Fibroblast of skin of scalp (primary cell): Measurements from ENCODE around the gene HSDL2.
"Not testable (repeated sequence)": the region's sequence is repeated elsewhere in the genome, so short reads cannot be mapped to it uniquely, and the experiment has no call there.

Source experiments
- DNase-seq: peaks from one replicate; pipeline ENCODE4 v3.0.0-alpha.2; 2013

The HSDL2 gene

DNA sequence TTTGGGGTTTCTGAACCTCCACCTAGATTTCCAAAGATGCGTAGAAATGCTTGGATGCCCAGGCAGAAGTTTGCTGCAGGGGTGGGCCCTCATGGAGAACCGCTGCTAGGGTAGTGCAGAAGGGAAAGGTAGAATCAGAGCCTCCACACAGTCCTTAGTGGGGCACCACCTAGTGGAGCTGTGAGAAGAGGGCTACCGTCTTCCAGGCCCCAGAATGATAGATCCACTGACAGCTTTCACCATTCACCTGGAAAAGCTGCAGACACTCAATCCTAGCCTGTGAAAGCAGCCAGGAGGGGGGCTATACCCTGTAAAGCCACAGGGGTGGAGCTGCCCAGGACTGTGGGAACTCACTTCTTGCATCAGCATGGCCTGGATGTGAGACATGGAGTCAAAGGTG lies 13.3 kb upstream of the HSDL2 start:
- DNase-seq, result no peak

GRCh38 chr9:112367465-112367864 lies 12.4 kb upstream of the HSDL2 start:
- DNase-seq, result no peak

DNA sequence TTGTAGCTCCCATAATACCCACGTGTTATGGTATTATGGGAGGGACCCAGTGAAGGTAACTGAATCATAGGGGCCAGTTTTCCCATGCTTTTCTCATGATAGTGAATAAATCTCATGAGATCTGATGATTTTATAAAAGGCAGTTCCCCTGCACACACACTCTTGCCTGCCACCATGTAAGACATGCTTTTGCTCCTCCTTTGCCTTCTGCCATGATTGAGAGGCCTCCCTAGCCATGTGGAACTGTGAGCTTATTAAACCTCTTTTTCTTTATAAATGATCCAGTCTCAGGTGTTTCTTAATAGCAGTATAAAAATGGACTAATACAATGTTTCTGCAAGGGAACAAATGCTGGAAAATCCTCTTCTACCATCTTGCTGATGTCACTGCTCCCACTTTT lies 10.1 kb upstream of the HSDL2 start:
- no peak for DNase-seq

DNA sequence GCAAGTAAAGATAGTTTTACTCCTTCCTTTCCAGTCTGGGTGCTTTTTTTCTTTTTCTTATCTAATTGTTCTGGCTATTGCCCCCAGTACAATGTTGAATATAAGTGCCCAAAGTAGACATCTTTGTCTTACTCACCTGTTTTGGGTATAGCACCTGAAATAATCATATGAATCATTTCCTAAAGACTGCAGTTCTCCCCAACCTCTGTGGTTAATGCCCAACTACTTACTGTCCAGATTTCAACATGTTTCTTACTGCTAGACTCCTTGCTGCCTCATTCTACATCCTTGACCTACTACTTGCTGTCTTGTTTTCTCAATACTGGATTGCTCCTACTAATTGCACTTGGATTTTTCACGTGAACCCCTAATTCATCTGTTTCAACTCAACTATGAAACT lies 8.8 kb upstream of the HSDL2 start:
- DNase-seq, result no peak

- DNase-seq, result not testable (repeated sequence)
These were observed 6.2 kb upstream of the HSDL2 start for GRCh38 chr9:112373666-112374065.

GRCh38 chr9:112374232-112374631 lies 5.7 kb upstream of the HSDL2 start:
- DNase-seq, result not testable (repeated sequence)

- no peak for DNase-seq
These were observed 4.5 kb upstream of the HSDL2 start for GRCh38 chr9:112375361-112375760.

- no peak for DNase-seq
These were observed 2.8 kb upstream of the HSDL2 start for GRCh38 chr9:112377087-112377486.

- no peak for DNase-seq
These were observed 2.1 kb upstream of the HSDL2 start for GRCh38 chr9:112377684-112378327.

DNA sequence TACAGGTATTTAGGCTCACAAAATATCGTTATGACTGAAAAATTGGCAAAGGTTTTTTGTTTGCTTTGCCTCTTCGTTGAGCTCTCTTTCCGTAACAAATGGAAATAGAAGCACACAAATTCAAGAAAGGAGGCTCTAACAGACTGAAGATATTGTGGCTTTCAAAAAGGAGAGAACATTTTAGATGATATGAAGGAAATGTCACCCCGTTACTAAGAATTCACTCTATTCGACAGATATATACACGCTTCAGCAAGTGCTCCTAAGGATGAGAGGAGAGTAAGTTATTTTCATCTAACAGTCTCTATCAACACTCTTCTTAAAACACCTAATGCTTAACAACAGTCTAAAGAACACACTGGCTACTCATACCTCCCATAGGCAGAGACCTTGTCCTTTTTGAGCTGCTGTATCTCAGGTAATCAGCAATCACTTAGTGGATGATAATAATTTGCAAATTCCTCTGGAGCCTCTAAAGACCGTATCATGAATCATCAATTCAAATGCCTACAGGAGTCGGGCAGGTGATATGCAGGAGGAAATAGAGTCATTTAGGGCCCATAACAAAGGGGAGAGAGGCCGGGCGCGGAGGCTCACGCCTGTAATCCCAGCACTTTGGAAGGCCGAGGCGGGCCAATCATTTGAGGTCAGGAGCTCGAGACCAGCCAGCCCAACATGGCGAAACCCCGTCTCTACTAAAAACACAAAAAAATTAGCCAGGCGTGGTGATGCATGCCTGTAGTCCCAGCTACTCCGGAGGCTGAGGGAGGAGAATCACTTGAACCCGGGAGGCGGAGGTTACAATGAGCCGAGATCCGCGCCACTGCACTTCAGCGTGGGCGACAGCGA lies 1.4 kb upstream of the HSDL2 start:
- DNase-seq, result no peak

DNA sequence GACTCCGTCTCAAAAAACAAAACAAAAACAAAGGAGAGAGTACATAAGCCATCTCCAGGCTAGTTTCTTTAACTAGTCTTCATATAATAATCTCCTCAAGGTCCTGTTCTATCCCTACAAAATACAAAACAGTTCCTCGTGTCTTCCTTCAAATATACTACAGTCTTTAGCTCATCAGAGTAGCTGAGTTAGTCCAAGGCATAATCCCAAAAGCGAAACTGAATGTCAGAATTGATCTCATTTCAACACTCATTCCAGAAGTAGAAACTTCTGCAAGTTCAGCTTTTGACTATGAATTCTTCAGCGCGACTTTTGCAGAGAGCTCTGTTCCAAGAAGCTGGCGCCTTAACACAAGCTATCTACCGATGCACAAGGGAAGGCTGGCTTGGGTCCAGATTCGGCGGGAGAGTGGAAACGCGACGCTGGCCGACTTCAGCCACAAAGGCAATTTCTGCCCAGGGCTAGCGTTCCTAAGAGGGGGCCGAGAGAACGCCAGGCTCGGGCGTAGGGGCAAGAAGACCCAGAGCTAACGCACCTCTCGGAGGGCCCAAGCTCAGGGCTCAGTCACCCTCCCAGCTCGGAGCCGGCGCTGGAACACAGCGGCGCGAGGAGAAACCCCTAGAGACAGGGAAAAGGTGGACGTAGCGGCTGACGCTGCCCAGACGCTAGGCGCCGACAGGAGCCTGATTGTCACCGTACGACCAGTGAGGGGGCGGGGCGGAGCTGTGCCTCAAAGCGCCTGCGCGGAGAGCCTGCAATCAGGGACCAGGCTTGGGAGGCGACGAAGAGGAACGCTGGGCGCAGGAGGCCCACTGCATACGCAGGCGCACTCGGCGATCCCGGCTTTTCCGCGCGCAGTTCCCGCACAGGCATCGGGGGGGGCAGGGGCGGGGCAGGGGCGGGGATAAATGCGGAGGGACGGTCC lies 469 bp upstream of the HSDL2 start:
- DNase-seq, result peak; percentile 98

DNA sequence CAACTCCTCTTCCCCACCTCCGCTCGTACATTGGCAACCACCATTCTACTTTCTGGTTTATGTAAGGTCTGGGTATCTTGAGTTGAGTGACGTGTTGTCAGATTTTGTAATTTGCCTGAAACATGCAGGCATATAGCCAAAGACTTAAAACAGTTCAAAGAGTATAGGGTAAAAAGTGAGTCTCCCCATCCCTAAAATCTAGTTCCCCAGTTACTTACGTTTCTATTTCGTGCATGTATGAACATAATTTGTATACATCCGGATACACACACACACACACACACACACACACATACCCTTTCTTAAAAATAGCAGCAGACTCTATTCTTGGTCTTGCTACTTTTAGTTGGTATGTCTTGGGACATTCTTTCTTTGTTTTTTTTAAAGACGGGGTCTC lies 915 bp downstream of the HSDL2 start:
- DNase-seq, result peak; percentile 25

DNA sequence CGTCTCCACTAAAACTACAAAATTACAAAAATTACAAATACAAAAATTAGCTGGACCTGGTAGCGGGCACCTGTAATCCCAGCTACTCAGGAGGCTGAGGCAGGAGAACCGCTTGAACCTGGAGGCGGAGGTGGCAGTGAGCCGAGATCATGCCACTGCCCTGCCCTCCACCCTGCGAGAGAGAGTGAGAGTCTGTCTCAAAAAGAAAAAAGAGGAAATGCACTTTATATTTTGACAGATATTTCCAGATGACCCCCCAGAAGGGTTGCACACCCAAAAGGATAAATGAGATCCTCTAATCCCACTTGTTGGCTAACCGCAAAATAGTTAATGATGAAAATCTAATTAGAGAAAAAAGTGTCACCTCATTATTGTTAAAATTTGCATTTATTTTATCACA lies 2.2 kb downstream of the HSDL2 start:
- no peak for DNase-seq

- no peak for DNase-seq
These were observed 2.8 kb downstream of the HSDL2 start for GRCh38 chr9:112382501-112383364.

- no peak for DNase-seq
These were observed 4.3 kb downstream of the HSDL2 start for GRCh38 chr9:112384219-112384618.

DNA sequence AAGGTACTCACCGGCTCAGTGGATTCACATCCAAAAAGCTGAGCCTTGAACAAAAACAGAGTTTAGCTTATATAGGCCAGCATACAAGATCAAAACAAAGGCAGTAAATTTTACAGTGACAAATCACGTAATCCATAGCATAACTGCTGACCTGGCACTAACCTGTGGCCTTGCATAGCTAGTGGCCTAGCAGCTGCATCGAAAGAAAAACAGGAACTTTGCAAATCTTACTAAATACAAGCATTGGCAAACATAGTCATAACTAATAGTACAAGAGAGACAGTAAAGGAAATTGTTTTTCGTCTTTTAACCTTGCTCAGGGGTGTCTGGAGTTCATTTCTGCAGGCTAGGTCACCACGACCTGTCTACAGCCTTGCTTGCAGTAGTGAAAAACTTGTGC lies 4.8 kb downstream of the HSDL2 start:
- DNase-seq, result no peak

- DNase-seq, result no peak
These were observed 7.2 kb downstream of the HSDL2 start for GRCh38 chr9:112387115-112387514.

- DNase-seq, result not testable (repeated sequence)
These were observed 10.0 kb downstream of the HSDL2 start for GRCh38 chr9:112389897-112390296.

DNA sequence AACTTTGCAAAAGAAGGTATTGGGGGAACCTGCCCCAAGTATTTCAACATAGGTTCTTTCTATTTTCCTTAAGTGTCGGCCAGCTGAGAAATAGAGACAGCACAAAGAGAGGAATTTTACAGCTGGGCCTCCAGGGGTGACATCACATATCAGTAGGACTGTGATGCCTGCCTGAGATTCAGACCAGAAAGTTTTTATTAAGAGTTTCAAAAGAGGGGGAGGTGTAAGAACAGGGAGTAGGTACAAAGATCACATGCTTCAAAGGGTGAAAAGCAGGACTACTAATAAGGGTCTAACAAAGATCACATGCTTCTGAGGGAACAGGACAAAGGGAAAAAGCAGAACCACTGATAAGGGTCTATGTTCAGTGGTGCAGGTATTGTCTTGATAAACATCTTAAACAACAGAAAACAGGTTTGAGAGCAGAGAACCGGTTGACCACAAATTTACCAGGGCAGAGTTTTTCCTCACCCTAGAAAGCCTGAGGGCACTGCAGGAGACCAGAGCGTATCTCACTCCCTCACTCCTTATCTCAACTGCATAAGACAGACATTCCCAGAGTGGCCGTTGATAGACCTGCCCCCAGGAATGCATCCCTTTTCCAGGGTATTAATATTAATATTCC lies 12.1 kb downstream of the HSDL2 start:
- DNase-seq, result not testable (repeated sequence)

DNA sequence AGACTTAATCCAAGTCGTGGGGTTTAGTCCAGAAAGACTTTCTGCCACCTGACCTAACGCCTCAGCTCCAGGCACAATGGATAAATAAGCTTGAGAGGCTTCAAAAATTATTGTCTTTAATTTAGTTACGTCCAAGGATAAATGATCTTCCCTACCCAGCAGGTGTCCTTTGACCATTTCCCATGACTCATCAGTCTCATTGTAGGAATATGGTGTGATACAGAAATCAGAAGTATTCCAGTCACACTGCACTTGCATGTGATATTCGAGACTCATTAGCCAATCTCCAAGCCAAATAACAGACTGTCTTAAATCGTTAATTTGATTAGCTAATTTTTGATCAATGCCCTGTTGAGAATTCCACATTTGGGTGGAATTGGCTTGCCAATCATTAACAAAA lies 13.2 kb downstream of the HSDL2 start:
- DNase-seq, result not testable (repeated sequence)

GRCh38 chr9:112396416-112396815 lies 16.5 kb downstream of the HSDL2 start:
- DNase-seq, result no peak

DNA sequence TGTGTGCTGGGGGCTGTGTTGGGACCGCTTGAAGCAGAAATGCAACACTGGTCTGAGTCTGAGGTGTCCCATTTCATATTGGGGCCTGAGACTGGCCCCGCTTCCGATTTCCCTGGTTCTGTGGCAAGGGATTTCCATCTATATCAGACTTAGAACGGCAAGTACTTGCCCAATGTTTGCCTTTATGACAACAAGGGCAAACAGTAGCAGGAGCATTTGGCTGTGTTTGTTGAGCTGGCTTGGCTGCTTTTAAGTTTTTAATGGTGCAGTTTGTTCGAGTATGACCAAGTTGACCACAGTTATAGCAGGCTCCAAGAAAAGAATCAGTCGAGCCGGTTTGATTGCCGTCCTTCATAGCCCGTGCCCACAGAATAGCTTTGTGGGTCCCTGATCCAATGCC lies 17.0 kb downstream of the HSDL2 start:
- DNase-seq, result no peak
